K562 (cell line): Measurements from ENCODE around the gene TUBB4B. TPM values are rescaled to one million over a fixed set of nuclear protein-coding genes. Genes with fewer than 3 reads are reported as not detected.

ENCODE experiments used
- HLTF ChIP-seq: fragments of 450-650 bp; IDR thresholded peaks from 2 replicates; pipeline ENCODE4 v1.6.1; 2016
- KDM1A ChIP-seq, 2 experiments: fragments of 450-650 bp; IDR thresholded peaks; 2 replicates each; pipeline ENCODE4 v1.6.1; 2016; ENCODE audit warnings: mild to moderate bottlenecking in 2 of 2
- RFX5 ChIP-seq: IDR thresholded peaks from 2 replicates; pipeline ENCODE4 v1.6.1; 2011; ENCODE audit warnings: low read depth, mild to moderate bottlenecking, improper control_type of control experiment, low read length
- SMARCC2 ChIP-seq: fragments of 450-650 bp; IDR thresholded peaks from 2 replicates; pipeline ENCODE4 v1.6.1; 2017; ENCODE audit warnings: antibody characterized with exemption, moderate library complexity, mild to moderate bottlenecking, low read depth
- STAT5B ChIP-seq: fragments of 250-450 bp; sonication (Bioruptor Pico); IDR thresholded peaks from 2 replicates; pipeline ENCODE4 v1.8.0; 2021; ENCODE audit warnings: mild to moderate bottlenecking, inconsistent platforms
- ZNF146 ChIP-seq: IDR thresholded peaks from one replicate; pipeline ENCODE4 v1.6.1; 2018; ENCODE audit warnings: missing compliant biosample characterization; ENCODE audit not compliant: unreplicated experiment
- ZNF184 ChIP-seq: sonication (generic); formaldehyde crosslinking; IDR thresholded peaks from 2 replicates; pipeline ENCODE4 v1.5.0; 2020; ENCODE audit warnings: missing genetic modification reagents
- ZNF311 ChIP-seq: fragments of 250-450 bp; sonication (Bioruptor Pico); IDR thresholded peaks from 2 replicates; pipeline ENCODE4 v1.4.0; 2020; ENCODE audit warnings: mild to moderate bottlenecking, moderate library complexity
- polyA plus RNA-seq, 8 experiments: library from polyadenylated mRNA; depleted of rRNA in 4 of 8; stranded (reverse) in 5 of 8; unstranded in 3 of 8; fragments of >200 nt; fragmentation: Nextera tagmentation in 2 of 8; fragmentation: Illumina TruSeq in 1 of 8; extraction: Ambion mirVana in 2 of 8; extraction: Trizol in 1 of 8; gene quantifications; 2 replicates each; pipeline versions ENCODE4 v1.2.1 to v1.2.3, GENCODE V29; 2011 to 2014; ENCODE audit warnings: inconsistent platforms in 1 of 8, missing spikeins in 1 of 8
- total RNA-seq, 7 experiments: library from RNA; depleted of rRNA in 6 of 7; stranded (reverse); fragments of >200 nt in 6 of 7; fragmentation: Illumina TruSeq in 2 of 7; extraction: Trizol in 2 of 7; gene quantifications; 2 replicates each; pipeline versions ENCODE4 v1.2.1 to v1.2.3, GENCODE V29; 2011 to 2021; ENCODE audit warnings: low replicate concordance in 1 of 7
- TF ChIP-seq, protein P1 (sequence below): fragments of 450-650 bp; formaldehyde crosslinking; IDR thresholded peaks from 2 replicates; pipeline ENCODE4 v1.4.0; 2022; ENCODE audit warnings: missing genetic modification characterization
- TF ChIP-seq, protein P2 (sequence below), 2 experiments: IDR thresholded peaks in 1 of 2; conservative IDR thresholded peaks in 1 of 2; 2 replicates each; pipeline ENCODE4 v1.6.1; 2016; ENCODE audit warnings: low read depth in 2 of 2, mild to moderate bottlenecking in 1 of 2, missing compliant biosample characterization in 1 of 2, missing genetic modification characterization in 1 of 2, moderate library complexity in 1 of 2
- TF ChIP-seq, protein P3 (sequence below): fragments of 250-450 bp; sonication (Bioruptor Pico); IDR thresholded peaks from 2 replicates; pipeline ENCODE4 v1.5.0; 2021; ENCODE audit warnings: mild to moderate bottlenecking, moderate library complexity
- TF ChIP-seq, protein P4 (sequence below): fragments of 450-650 bp; IDR thresholded peaks from 2 replicates; pipeline ENCODE4 v1.6.1; 2018; ENCODE audit not compliant: partially characterized antibody

Gene TUBB4B
- total and polyA plus RNA-seq, 9 of the 15 experiments (the other 6 are each of a cell fraction or from before 2014, with no cell fraction given), result 24.1 to 443 (median 268) TPM

DNA sequence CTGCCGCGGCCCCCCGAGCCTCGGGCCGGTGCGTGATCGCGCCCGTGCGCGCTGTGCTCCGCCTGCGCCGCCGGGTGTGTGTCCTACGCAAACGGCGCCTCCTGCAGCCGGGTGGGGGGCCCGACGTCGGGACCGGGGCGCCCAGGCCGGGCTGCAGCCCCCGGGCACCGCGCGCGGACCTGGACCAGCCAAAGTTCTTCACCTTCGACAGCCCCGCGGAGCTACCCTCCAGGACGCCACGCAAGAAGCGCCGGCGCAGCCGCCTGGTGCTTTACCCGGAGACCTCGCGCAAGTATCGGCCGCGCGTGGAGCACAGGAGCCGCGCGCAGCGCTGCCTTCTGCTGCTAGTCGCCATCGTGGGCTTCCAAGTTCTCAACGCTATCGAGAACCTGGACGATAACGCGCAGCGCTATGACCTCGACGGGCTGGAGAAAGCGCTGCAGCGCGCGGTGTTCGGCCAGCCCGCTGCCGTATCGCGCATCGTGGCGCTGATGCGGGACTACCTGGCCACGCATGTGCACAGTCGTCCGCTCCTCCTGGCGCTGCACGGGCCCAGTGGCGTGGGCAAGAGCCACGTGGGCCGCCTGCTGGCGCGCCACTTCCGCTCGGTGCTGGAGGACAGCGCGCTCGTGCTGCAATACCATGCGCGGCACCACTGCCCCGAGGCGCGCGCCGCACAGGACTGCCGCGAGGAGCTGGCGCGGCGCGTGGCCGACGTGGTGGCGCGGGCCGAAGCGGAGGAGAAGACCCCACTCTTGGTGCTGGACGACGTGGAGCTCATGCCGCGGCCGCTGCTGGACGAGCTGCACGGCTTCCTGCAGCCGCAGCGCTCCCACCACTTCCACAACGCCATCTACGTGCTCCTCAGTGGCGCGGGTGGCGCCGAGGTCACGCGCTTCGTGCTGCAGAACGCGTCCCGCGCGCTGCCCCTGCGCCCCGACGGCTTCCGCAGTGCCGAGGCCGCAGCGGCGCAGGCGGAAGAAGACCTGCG lies 37.9 kb downstream of the TUBB4B start (continued):
- TF ChIP-seq ZNF146 (CRISPR knock-in tag) (no peak), HLTF (no peak), STAT5B (CRISPR knock-in tag) (no peak), KDM1A (IDR thresholded peaks at IDR 0.05) (no peak), SMARCC2 (no peak), ZNF311 (no peak), RFX5 (no peak), ZNF184 (CRISPR knock-in tag) (no peak)
- TF ChIP-seq, protein P1, sequence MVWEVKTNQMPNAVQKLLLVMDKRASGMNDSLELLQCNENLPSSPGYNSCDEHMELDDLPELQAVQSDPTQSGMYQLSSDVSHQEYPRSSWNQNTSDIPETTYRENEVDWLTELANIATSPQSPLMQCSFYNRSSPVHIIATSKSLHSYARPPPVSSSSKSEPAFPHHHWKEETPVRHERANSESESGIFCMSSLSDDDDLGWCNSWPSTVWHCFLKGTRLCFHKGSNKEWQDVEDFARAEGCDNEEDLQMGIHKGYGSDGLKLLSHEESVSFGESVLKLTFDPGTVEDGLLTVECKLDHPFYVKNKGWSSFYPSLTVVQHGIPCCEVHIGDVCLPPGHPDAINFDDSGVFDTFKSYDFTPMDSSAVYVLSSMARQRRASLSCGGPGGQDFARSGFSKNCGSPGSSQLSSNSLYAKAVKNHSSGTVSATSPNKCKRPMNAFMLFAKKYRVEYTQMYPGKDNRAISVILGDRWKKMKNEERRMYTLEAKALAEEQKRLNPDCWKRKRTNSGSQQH (CRISPR knock-in tag), result no peak
- TF ChIP-seq, protein P2, sequence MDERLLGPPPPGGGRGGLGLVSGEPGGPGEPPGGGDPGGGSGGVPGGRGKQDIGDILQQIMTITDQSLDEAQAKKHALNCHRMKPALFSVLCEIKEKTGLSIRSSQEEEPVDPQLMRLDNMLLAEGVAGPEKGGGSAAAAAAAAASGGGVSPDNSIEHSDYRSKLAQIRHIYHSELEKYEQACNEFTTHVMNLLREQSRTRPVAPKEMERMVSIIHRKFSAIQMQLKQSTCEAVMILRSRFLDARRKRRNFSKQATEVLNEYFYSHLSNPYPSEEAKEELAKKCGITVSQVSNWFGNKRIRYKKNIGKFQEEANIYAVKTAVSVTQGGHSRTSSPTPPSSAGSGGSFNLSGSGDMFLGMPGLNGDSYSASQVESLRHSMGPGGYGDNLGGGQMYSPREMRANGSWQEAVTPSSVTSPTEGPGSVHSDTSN (CRISPR knock-in tag; IDR thresholded peaks at IDR 0.05; ENCODE audit: low read depth), result no peak
- TF ChIP-seq, protein P2 (tag; conservative IDR thresholded peaks at IDR 0.05; ENCODE audit: low read depth), result no peak
- TF ChIP-seq, protein P3, sequence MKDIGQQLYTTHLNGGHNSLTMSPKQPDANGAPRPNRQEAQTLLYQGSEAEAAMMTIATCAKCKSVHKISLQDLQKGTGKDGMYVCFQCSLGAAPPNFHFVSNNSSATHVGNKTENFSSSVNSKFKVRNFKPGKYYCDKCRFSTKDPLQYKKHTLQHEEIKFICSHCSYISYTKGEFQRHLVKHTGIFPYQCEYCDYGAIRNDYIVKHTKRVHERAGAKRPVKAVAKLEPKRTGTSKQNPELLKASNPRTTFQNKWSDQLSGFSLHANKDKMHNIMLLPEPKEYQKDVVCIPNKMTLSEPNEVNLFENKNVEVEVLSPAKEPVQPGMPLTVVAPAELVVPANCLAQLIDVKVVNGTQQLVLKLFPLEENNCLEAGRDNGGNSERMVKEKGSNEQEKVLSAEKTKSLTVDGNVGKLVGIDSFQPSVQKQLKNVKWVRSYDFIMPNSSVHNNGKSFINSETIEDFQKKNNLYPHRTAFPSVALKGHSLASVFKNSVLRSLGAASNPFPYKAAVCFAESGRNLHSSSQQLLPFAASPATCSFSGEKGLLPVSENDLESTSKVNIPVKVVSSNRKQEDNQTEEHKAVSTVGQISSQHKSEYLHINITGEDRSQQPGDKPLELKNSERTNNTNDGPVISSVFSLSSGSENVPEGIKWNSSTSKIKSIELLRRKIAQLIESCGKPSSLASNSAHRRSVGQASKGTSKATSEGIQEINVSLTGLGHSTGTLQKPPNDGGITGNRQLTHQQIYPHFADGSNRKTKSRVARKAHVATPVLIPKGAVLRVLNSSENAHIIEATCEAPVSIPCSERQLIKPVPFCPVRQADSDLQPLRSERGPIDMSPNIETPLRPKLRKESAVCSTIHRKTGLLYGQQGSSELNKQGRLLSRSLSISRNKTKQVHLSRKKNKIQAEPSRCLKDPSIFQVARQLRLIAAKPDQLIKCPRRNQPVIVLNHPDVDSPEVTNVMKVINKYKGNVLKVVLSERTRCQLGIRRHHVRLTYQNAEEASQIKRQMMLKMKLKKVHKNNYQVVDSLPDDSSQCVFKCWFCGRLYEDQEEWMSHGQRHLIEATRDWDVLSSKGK, result no peak
- TF ChIP-seq, protein P4, sequence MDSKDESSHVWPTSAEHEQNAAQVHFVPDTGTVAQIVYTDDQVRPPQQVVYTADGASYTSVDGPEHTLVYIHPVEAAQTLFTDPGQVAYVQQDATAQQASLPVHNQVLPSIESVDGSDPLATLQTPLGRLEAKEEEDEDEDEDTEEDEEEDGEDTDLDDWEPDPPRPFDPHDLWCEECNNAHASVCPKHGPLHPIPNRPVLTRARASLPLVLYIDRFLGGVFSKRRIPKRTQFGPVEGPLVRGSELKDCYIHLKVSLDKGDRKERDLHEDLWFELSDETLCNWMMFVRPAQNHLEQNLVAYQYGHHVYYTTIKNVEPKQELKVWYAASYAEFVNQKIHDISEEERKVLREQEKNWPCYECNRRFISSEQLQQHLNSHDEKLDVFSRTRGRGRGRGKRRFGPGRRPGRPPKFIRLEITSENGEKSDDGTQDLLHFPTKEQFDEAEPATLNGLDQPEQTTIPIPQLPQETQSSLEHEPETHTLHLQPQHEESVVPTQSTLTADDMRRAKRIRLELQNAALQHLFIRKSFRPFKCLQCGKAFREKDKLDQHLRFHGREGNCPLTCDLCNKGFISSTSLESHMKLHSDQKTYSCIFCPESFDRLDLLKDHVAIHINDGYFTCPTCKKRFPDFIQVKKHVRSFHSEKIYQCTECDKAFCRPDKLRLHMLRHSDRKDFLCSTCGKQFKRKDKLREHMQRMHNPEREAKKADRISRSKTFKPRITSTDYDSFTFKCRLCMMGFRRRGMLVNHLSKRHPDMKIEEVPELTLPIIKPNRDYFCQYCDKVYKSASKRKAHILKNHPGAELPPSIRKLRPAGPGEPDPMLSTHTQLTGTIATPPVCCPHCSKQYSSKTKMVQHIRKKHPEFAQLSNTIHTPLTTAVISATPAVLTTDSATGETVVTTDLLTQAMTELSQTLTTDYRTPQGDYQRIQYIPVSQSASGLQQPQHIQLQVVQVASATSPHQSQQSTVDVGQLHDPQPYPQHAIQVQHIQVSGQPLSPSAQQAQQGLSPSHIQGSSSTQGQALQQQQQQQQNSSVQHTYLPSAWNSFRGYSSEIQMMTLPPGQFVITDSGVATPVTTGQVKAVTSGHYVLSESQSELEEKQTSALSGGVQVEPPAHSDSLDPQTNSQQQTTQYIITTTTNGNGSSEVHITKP, result no peak
